Erythroblast (primary cell): Measurements from ENCODE around the gene ITPKC.

ENCODE experiments used
- GATA1 ChIP-seq: IDR thresholded peaks from 2 replicates; pipeline ENCODE4 v1.6.1; 2011; ENCODE audit warnings: low read depth, mild to moderate bottlenecking, control low read depth, low read length, moderate library complexity
- POLR2A ChIP-seq: IDR thresholded peaks from 2 replicates; pipeline ENCODE4 v1.6.1; 2011; ENCODE audit warnings: mild to moderate bottlenecking, low read length

DNA sequence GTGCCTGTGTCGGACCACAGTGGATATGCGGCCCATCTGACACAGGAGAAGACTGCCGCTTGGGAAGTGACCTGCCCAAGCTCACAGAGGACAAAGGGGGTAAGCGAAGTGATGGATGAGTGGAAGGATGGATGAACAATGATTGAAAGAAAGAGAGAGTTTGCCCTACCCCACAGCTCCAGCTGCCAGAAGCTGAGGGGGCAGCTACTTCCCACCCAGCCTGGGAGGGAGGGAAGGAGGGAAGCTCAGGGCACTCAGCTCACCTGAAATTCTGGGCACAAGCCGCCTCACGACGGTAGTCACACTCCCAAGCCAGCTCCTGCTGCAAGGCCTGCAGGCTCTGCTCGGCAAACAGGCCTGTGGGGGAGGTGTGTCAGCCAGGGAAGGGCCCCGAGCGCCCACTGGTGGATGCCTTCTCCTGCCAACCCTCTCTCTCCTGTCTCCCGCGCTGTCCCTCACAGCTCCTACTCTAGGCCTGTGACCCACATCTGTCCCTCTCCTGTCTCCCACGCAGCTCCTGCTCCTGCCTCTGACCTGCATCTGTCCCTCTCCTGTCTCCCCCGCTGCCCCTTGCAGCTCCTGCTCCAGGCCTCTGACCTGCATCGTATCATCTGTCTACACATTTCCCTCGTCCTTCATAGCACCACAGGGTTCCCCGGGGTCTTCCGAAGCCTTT, 14.4 kb upstream of the ITPKC start:
- TF ChIP-seq POLR2A (no peak), GATA1 (no peak)
